ENCODE results near the gene MRPS14.
"Not testable (repeated sequence)": the region's sequence is repeated elsewhere in the genome, so short reads cannot be mapped to it uniquely, and the experiment has no call there.

MRPS14 gene

GRCh38 chr1:175042650-175043049 lies 19.4 kb upstream of the MRPS14 start:
- in situ Hi-C loops (cut with MboI; ENCODE audit: low sequenced_read_pairs) = loop anchor here (25.0 kb wide), 1 partner anchor 270 kb away; no protein-coding TSS in a partner anchor
- DNase-seq (ENCODE audit: low spot score in 2 of 2) = no peak
- Histone ChIP-seq H3K36me3 (replicated peaks) (no peaks in the 10 kb centered on the region), H3K4me1 (no peaks in the 10 kb centered on the region), H3K9me3 (no peaks in the 10 kb centered on the region), H3K27me3 (ENCODE audit: low read depth) (no peaks in the 10 kb centered on the region), H3K4me3 (no peak overlapping the region)

- Histone ChIP-seq H3K4me3 (no peak overlapping the region), H3K36me3 (replicated peaks) (no peaks in the 10 kb centered on the region), H3K4me1 (no peaks in the 10 kb centered on the region), H3K9me3 (no peaks in the 10 kb centered on the region), H3K27me3 (ENCODE audit: low read depth) (no peaks in the 10 kb centered on the region)
- DNase-seq (ENCODE audit: low spot score in 2 of 2) = no peak
- in situ Hi-C loops (cut with MboI; ENCODE audit: low sequenced_read_pairs) = loop anchor here (25.0 kb wide), 1 partner anchor 272 kb away; no protein-coding TSS in a partner anchor
Measured at GRCh38 chr1:175040324-175040879, 17.2 kb upstream of the MRPS14 start.

GRCh38 chr1:175037416-175037815 lies 14.2 kb upstream of the MRPS14 start:
- Histone ChIP-seq H3K4me1 (no peaks in the 10 kb centered on the region), H3K9me3 (no peaks in the 10 kb centered on the region), H3K36me3 (replicated peaks) (no peaks in the 10 kb centered on the region), H3K4me3 (no peak overlapping the region), H3K27me3 (ENCODE audit: low read depth) (no peaks in the 10 kb centered on the region)
- in situ Hi-C loops (cut with MboI; ENCODE audit: low sequenced_read_pairs) = loop anchor here (10.0 to 25.0 kb wide), 2 partner anchors 107 to 275 kb away; no protein-coding TSS in a partner anchor
- no peak for DNase-seq (ENCODE audit: low spot score in 2 of 2)

- Histone ChIP-seq H3K4me1 (no peaks in the 10 kb centered on the region), H3K36me3 (replicated peaks) (no peaks in the 10 kb centered on the region), H3K27me3 (ENCODE audit: low read depth) (no peaks in the 10 kb centered on the region), H3K4me3 (no peak overlapping the region), H3K9me3 (no peaks in the 10 kb centered on the region)
- no peak for DNase-seq (ENCODE audit: low spot score in 2 of 2)
- in situ Hi-C loops (cut with MboI; ENCODE audit: low sequenced_read_pairs) = loop anchor here (10.0 to 25.0 kb wide), 2 partner anchors 108 to 276 kb away; no protein-coding TSS in a partner anchor
Measured at GRCh38 chr1:175036476-175036875, 13.3 kb upstream of the MRPS14 start.

GRCh38 chr1:175035865-175036264 lies 12.6 kb upstream of the MRPS14 start:
- in situ Hi-C loops (cut with MboI; ENCODE audit: low sequenced_read_pairs) = loop anchor here (10.0 to 25.0 kb wide), 2 partner anchors 109 to 276 kb away; no protein-coding TSS in a partner anchor
- Histone ChIP-seq H3K4me1 (no peaks in the 10 kb centered on the region), H3K27me3 (ENCODE audit: low read depth) (no peaks in the 10 kb centered on the region), H3K4me3 (no peak overlapping the region), H3K36me3 (replicated peaks) (no peaks in the 10 kb centered on the region), H3K9me3 (no peaks in the 10 kb centered on the region)
- DNase-seq (ENCODE audit: low spot score in 2 of 2) = no peak

- in situ Hi-C loops (cut with MboI; ENCODE audit: low sequenced_read_pairs) = loop anchor here (10.0 to 25.0 kb wide), 2 partner anchors 110 to 278 kb away; no protein-coding TSS in a partner anchor
Measured at GRCh38 chr1:175034775-175035174, 11.6 kb upstream of the MRPS14 start.

GRCh38 chr1:175033953-175034352 lies 10.7 kb upstream of the MRPS14 start:
- Histone ChIP-seq H3K27me3 (ENCODE audit: low read depth) (no peaks in the 10 kb centered on the region), H3K36me3 (replicated peaks) (no peaks in the 10 kb centered on the region), H3K4me1 (0 out of 2 replicates have a peak, but pooled peaks cover 2% of the 10 kb centered on the region), H3K9me3 (no peaks in the 10 kb centered on the region), H3K4me3 (no peak overlapping the region)
- in situ Hi-C loops (cut with MboI; ENCODE audit: low sequenced_read_pairs) = loop anchor here (10.0 to 25.0 kb wide), 2 partner anchors 111 to 278 kb away; no protein-coding TSS in a partner anchor
- DNase-seq (ENCODE audit: low spot score in 2 of 2) = no peak

More at GRCh38 chr1:175034775-175035174, 11.6 kb upstream of the MRPS14 start:
- Histone ChIP-seq H3K9me3 (no peaks in the 10 kb centered on the region), H3K4me1 (no peaks in the 10 kb centered on the region), H3K4me3 (no peak overlapping the region), H3K27me3 (ENCODE audit: low read depth) (no peaks in the 10 kb centered on the region), H3K36me3 (replicated peaks) (no peaks in the 10 kb centered on the region)
- DNase-seq (ENCODE audit: low spot score in 2 of 2) = no peak

- Histone ChIP-seq H3K4me3 (no peak overlapping the region), H3K4me1 (peaks cover 14% of the 10 kb centered on the region; the same call in 1 of the 2 replicates), H3K27me3 (ENCODE audit: low read depth) (no peaks in the 10 kb centered on the region), H3K36me3 (replicated peaks) (no peaks in the 10 kb centered on the region; the same call in 1 of the 2 replicates), H3K9me3 (no peaks in the 10 kb centered on the region)
- DNase-seq (ENCODE audit: low spot score in 2 of 2) = no peak
- in situ Hi-C loops (cut with MboI; ENCODE audit: low sequenced_read_pairs) = loop anchor here (25.0 kb wide), 1 partner anchor 288 kb away; no protein-coding TSS in a partner anchor
Measured at GRCh38 chr1:175024773-175025172, 1.5 kb upstream of the MRPS14 start.

GRCh38 chr1:175023922-175024242 lies 657 bp upstream of the MRPS14 start:
- Histone ChIP-seq H3K4me1 (peaks cover 12% of the 10 kb centered on the region; the same call in 1 of the 2 replicates), H3K4me3 (peak overlapping the region; percentile 96)
- H3K36me3 ChIP-seq (replicated peaks); H3K9me3 ChIP-seq; in situ Hi-C loops (cut with MboI; ENCODE audit: low sequenced_read_pairs); DNase-seq (ENCODE audit: low spot score in 2 of 2); H3K27me3 ChIP-seq (ENCODE audit: low read depth): not testable (repeated sequence)

- in situ Hi-C loops (cut with MboI; ENCODE audit: low sequenced_read_pairs) = no loop called here
- H3K4me3 ChIP-seq = no peak overlapping the region
- peaks cover 27% of the 10 kb centered on the region for H3K36me3 ChIP-seq (replicated peaks)
- DNase-seq (ENCODE audit: low spot score in 2 of 2) = no peak
- peaks cover 12% of the 10 kb centered on the region; the same call in 1 of the 2 replicates for H3K4me1 ChIP-seq
- H3K9me3 ChIP-seq = no peaks in the 10 kb centered on the region
- no peaks in the 10 kb centered on the region for H3K27me3 ChIP-seq (ENCODE audit: low read depth)
Measured at GRCh38 chr1:175019524-175019923, 3.7 kb downstream of the MRPS14 start.

GRCh38 chr1:175015243-175015642 lies 8.0 kb downstream of the MRPS14 start:
- Histone ChIP-seq H3K9me3 (no peaks in the 10 kb centered on the region), H3K4me1 (no peaks in the 10 kb centered on the region), H3K36me3 (replicated peaks) (peaks cover 64% of the 10 kb centered on the region), H3K27me3 (ENCODE audit: low read depth) (no peaks in the 10 kb centered on the region), H3K4me3 (no peak overlapping the region)
- no peak for DNase-seq (ENCODE audit: low spot score in 2 of 2)
- in situ Hi-C loops (cut with MboI; ENCODE audit: low sequenced_read_pairs) = no loop called here

GRCh38 chr1:175013445-175013844 lies 9.8 kb downstream of the MRPS14 start:
- Histone ChIP-seq H3K4me3 (no peak overlapping the region), H3K36me3 (replicated peaks) (peaks cover 80% of the 10 kb centered on the region), H3K27me3 (ENCODE audit: low read depth) (no peaks in the 10 kb centered on the region), H3K4me1 (no peaks in the 10 kb centered on the region), H3K9me3 (no peaks in the 10 kb centered on the region)
- no peak for DNase-seq (ENCODE audit: low spot score in 2 of 2)
- in situ Hi-C loops (cut with MboI; ENCODE audit: low sequenced_read_pairs) = no loop called here

GRCh38 chr1:175009532-175009931 lies 13.7 kb downstream of the MRPS14 start:
- H3K4me1 ChIP-seq = peaks cover 10% of the 10 kb centered on the region
- peaks cover 93% of the 10 kb centered on the region for H3K36me3 ChIP-seq (replicated peaks)
- no peaks in the 10 kb centered on the region for H3K27me3 ChIP-seq (ENCODE audit: low read depth)
- no peak overlapping the region for H3K4me3 ChIP-seq
- H3K9me3 ChIP-seq = no peaks in the 10 kb centered on the region
- no peak for DNase-seq (ENCODE audit: low spot score in 2 of 2)
- in situ Hi-C loops (cut with MboI; ENCODE audit: low sequenced_read_pairs) = no loop called here

- Histone ChIP-seq H3K36me3 (replicated peaks) (peaks cover 58% of the 10 kb centered on the region), H3K4me3 (no peak overlapping the region), H3K27me3 (ENCODE audit: low read depth) (no peaks in the 10 kb centered on the region), H3K4me1 (peaks cover 33% of the 10 kb centered on the region), H3K9me3 (no peaks in the 10 kb centered on the region)
- DNase-seq (ENCODE audit: low spot score in 2 of 2) = no peak
- in situ Hi-C loops (cut with MboI; ENCODE audit: low sequenced_read_pairs) = no loop called here
Measured at GRCh38 chr1:175005085-175005783, 18.0 kb downstream of the MRPS14 start.

All from HAP-1 (cell line).